ENCODE data around the gene GPC5.

The GPC5 gene

DNA sequence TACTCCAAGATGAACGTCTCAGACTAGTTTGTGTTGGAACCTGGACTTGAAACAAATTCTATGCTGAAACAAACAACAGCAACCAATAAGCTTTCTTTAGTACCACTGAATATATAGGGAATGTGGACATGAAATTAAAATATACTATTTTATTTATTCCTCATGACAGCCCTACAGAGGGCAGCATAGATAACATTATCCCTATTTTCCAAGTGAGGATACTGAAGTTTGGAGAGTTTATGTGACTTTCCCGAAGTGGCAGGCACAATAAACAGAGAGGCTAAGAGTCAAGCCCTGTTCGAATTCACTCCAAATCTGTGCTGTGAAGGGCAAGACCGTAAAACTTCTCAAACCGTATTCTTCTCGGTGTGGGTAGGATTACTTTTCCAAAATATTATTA is 1318.3 kb downstream of the GPC5 start:
- TF ChIP-seq, protein P1, sequence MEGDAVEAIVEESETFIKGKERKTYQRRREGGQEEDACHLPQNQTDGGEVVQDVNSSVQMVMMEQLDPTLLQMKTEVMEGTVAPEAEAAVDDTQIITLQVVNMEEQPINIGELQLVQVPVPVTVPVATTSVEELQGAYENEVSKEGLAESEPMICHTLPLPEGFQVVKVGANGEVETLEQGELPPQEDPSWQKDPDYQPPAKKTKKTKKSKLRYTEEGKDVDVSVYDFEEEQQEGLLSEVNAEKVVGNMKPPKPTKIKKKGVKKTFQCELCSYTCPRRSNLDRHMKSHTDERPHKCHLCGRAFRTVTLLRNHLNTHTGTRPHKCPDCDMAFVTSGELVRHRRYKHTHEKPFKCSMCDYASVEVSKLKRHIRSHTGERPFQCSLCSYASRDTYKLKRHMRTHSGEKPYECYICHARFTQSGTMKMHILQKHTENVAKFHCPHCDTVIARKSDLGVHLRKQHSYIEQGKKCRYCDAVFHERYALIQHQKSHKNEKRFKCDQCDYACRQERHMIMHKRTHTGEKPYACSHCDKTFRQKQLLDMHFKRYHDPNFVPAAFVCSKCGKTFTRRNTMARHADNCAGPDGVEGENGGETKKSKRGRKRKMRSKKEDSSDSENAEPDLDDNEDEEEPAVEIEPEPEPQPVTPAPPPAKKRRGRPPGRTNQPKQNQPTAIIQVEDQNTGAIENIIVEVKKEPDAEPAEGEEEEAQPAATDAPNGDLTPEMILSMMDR (IDR thresholded peaks at IDR 0.05; ENCODE audit: low read depth, low read length), result peak; percentile 41
- DNase-seq (ENCODE audit: low read depth, low spot score), result peak; percentile 26
- in situ Hi-C loops (cut with HindIII; ENCODE audit: low sequenced_read_pairs), result no loop called here
- H3K4me3 ChIP-seq (ENCODE audit: low read depth, low read length), result no peak overlapping the region

DNA sequence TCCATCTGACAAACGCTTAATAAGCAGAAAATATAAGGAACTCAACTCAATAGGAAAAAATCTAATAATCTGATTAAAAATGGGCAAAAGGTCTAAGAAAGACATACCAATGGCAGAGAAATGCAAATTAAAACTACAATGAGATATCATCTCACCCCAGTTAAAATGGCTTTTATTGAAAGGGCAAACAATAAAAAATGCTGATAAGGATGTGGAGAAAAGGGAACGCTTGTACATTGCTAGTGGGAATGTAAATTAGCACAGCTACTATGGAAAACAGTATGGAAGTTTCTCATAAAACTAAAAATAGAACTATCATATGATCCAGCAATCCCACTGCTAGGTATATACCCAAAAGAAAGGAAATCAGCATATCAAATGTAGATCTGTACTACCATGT is 1319.4 kb downstream of the GPC5 start:
- TF ChIP-seq, protein P1 (IDR thresholded peaks at IDR 0.05; ENCODE audit: low read depth, low read length), result no peak
- H3K4me3 ChIP-seq (ENCODE audit: low read depth, low read length), result no peak overlapping the region
- DNase-seq (ENCODE audit: low read depth, low spot score), result no peak
- in situ Hi-C loops (cut with HindIII; ENCODE audit: low sequenced_read_pairs), result no loop called here

DNA sequence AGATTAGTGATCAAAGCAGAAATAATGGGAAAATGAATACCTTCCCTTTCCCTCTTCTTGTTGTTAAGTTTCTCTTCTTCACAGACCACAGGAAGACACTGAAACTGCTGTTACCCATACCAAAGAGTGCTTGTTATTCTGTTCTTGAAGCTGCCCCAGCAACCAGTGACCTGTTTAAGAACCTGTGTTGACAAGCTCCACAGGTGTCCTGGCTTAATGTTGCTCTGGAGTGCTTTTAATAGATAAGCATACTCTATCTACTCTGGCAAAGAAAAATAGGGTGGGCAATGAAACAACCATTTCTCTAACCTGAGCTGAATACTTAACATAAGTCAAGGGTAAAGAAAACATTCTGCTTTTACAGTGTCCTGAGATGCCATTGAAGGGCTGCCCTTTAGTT is 1321.4 kb downstream of the GPC5 start:
- TF ChIP-seq, protein P1 (IDR thresholded peaks at IDR 0.05; ENCODE audit: low read depth, low read length), result no peak
- in situ Hi-C loops (cut with HindIII; ENCODE audit: low sequenced_read_pairs), result no loop called here
- peak; percentile 14 for DNase-seq (ENCODE audit: low read depth, low spot score)
- H3K4me3 ChIP-seq (ENCODE audit: low read depth, low read length), result no peak overlapping the region

GRCh38 chr13:92721620-92722019 is 1323.2 kb downstream of the GPC5 start:
- TF ChIP-seq, protein P1 (IDR thresholded peaks at IDR 0.05; ENCODE audit: low read depth, low read length), result no peak
- in situ Hi-C loops (cut with HindIII; ENCODE audit: low sequenced_read_pairs), result no loop called here
- DNase-seq (ENCODE audit: low read depth, low spot score), result no peak
- no peak overlapping the region for H3K4me3 ChIP-seq (ENCODE audit: low read depth, low read length)

DNA sequence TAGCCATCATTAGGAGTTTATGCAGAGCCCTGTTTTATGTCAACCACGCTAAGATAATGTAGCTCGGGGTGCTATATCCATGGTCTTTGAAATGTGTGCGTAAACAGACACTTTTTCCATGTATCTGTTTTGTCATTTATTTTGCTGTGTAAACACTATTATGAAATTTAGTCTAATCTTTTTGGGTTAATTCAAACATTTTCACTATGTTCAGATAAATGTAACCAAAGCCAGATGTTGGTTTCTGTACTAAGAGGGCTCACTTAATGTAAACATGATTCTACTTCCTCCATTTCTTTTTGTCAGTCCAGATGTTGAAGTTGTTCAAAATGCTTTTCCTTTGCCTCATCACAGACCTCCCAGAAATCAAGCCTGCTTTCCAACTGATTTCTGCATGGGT is 1328.7 kb downstream of the GPC5 start:
- in situ Hi-C loops (cut with HindIII; ENCODE audit: low sequenced_read_pairs), result no loop called here
- TF ChIP-seq, protein P1 (IDR thresholded peaks at IDR 0.05; ENCODE audit: low read depth, low read length), result no peak
- no peak for DNase-seq (ENCODE audit: low read depth, low spot score)
- H3K4me3 ChIP-seq (ENCODE audit: low read depth, low read length), result no peak overlapping the region

DNA sequence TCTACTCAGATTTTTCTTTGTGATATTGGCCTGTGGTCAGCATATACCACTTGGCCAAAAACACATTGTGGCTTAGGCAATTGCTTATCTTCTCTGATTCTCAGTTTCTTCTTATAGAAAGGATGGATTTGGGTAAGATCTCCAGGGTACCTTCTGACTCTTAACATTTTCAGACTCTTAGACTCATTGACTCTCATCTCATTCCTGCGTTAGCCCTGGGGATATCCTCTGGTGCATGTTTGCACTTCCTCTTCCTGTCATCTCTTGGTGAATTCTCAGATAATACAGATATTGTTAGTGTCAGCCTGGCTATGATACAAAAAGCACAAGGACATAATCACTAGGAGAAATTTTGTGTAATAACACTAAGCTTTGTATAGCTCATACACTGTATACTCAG is 1335.6 kb downstream of the GPC5 start:
- TF ChIP-seq, protein P1 (IDR thresholded peaks at IDR 0.05; ENCODE audit: low read depth, low read length), result no peak
- in situ Hi-C loops (cut with HindIII; ENCODE audit: low sequenced_read_pairs), result no loop called here
- DNase-seq (ENCODE audit: low read depth, low spot score), result no peak
- no peak overlapping the region for H3K4me3 ChIP-seq (ENCODE audit: low read depth, low read length)

DNA sequence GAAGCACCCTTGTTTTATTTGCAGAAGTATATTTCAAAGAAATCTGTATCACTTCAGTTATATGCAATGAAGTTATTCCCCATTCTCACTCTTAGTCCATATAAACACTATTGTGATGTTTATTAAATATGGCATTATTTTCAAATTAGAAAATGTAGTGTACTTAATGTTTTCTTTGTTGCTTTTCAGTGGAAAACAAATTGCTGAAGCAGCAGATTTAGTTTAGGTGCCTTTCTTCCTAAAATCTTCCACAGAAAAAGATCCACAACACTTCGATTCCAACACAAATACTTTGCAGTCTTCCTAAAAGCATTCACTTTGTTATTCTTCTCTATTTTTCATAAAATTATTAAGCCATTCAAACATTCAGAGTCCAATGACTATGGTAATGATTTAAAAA is 1336.1 kb downstream of the GPC5 start:
- in situ Hi-C loops (cut with HindIII; ENCODE audit: low sequenced_read_pairs), result no loop called here

More for the DNA sequence above, 1336.1 kb downstream of the GPC5 start:
- no peak for DNase-seq (ENCODE audit: low read depth, low spot score)
- no peak overlapping the region for H3K4me3 ChIP-seq (ENCODE audit: low read depth, low read length)
- TF ChIP-seq, protein P1 (IDR thresholded peaks at IDR 0.05; ENCODE audit: low read depth, low read length), result no peak
